ENCODE results near the gene P4HA2.
A peak's percentile ranks its signal among the peaks of the same experiment; 100 is the strongest.

Gene P4HA2

DNA sequence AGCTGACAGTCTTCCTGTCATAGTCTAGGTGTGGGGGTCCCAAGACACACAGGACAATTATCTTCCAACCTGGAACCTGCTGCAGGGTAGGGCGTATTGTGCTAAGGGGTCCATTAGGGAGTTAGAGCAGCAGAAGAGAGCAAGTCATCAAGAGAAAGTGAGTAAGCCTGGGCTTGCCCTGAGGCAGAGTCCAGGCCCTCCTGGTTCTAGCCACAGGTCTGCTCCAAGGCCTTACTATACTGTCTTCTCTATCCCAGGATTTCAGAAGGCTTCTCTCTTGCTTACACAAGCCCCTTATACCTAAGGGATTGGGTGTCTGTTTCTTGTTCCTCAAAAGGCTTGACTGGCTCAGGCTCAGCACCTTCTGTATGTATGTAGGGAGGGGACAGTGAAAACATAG, 7.7 kb downstream of the P4HA2 start:
- Histone ChIP-seq H3K4me1 (ENCODE audit: control insufficient read depth, insufficient read depth, low read length, unreplicated experiment) (peaks cover 25% of the 10 kb centered on the region), H3K36me3 (ENCODE audit: insufficient read depth, low read length) (no peaks in the 10 kb centered on the region; the same call in 1 of the 2 replicates), H2AFZ (ENCODE audit: low read length, unreplicated experiment) (no peak overlapping the region), H3K27ac (ENCODE audit: low read depth, low read length) (no peak overlapping the region), H3K4me3 (ENCODE audit: low read depth, low read length) (no peak overlapping the region), H3K27me3 (ENCODE audit: insufficient read depth, low read length) (no peaks in the 10 kb centered on the region), H3K79me2 (ENCODE audit: control insufficient read depth, insufficient read depth, low read length, unreplicated experiment) (peaks cover 63% of the 10 kb centered on the region)

DNA sequence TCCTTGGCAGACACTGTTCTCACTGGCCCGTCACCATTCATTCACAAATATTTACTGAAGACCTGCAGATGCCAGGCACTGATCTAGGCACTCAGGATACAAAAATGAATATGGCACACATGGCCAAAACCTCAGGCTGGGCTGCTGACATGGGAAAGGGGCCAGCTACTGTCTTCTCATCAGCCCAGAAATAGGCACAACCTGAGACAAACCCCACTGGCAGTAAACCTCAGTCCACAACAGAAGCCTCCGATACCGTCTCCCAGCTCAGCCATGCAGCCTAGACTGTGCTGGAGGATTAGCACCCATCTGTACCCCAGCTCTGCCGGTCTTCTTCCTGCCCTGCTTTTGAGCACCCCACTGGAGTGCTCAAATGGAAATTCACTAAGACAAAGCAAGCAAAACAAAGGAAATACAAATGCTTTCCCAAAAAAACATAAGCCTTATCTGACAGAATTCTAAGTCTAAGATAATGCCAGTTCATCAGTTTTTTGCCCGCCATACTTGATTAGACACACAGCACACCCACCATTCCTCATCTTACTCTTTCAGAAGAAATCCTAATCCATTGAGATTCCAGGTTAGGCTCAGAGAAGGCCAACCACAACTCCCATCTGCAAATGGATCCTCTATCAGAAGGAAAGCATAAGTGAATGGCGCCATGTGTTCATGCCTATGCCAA, 8.2 kb downstream of the P4HA2 start:
- Histone ChIP-seq H3K4me1 (ENCODE audit: control insufficient read depth, insufficient read depth, low read length, unreplicated experiment) (peaks cover 24% of the 10 kb centered on the region), H3K27me3 (ENCODE audit: insufficient read depth, low read length) (no peaks in the 10 kb centered on the region), H2AFZ (ENCODE audit: low read length, unreplicated experiment) (no peak overlapping the region), H3K36me3 (ENCODE audit: insufficient read depth, low read length) (peaks cover 2% of the 10 kb centered on the region; the same call in 1 of the 2 replicates), H3K27ac (ENCODE audit: low read depth, low read length) (no peak overlapping the region), H3K4me3 (ENCODE audit: low read depth, low read length) (no peak overlapping the region), H3K79me2 (ENCODE audit: control insufficient read depth, insufficient read depth, low read length, unreplicated experiment) (peaks cover 58% of the 10 kb centered on the region)

DNA sequence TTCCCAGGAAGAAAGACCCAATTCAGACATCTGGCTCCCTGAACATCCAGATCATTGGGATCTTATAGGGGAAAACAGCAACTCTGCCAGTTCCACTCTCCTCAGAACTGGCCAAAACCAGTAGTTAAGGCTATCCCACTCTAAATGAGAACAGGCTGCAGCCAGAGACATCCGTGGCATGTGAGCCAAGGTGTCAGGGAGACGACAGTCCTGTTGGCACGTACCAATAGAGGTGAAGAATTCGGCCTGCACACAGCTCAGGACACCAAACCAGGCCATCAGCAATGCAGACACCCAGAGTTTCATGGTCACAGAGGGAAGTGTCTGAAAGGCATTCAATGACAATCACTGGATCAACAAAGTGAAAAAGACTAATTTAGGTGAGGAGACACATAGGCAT, 9.3 kb downstream of the P4HA2 start:
- Histone ChIP-seq H3K36me3 (ENCODE audit: insufficient read depth, low read length) (peaks cover 11% of the 10 kb centered on the region; the same call in 1 of the 2 replicates), H3K27me3 (ENCODE audit: insufficient read depth, low read length) (no peaks in the 10 kb centered on the region), H2AFZ (ENCODE audit: low read length, unreplicated experiment) (no peak overlapping the region), H3K4me1 (ENCODE audit: control insufficient read depth, insufficient read depth, low read length, unreplicated experiment) (peaks cover 18% of the 10 kb centered on the region), H3K27ac (ENCODE audit: low read depth, low read length) (no peak overlapping the region), H3K79me2 (ENCODE audit: control insufficient read depth, insufficient read depth, low read length, unreplicated experiment) (peaks cover 47% of the 10 kb centered on the region), H3K4me3 (ENCODE audit: low read depth, low read length) (no peak overlapping the region)

DNA sequence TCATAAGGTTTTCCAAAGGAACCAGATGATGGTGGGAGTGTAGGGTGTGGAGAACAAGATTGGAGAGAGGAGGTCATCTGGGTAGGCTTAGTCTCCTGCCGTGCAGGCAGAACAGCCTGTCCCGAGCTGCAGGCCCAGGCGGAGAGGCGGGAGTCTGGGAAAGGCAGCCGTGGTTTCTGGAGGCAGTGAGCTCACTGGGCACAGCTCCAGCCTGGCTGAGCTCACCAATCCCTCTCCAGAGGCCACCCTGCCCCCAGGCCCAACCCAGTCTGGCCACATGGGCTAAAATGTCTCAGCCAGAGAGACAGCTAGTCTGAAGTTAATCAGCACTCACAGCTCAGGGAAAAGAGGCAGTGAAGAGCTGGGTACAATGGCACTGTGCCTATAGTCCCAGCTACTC, 12.3 kb downstream of the P4HA2 start:
- peaks cover 22% of the 10 kb centered on the region for H3K79me2 ChIP-seq (ENCODE audit: control insufficient read depth, insufficient read depth, low read length, unreplicated experiment)

DNA sequence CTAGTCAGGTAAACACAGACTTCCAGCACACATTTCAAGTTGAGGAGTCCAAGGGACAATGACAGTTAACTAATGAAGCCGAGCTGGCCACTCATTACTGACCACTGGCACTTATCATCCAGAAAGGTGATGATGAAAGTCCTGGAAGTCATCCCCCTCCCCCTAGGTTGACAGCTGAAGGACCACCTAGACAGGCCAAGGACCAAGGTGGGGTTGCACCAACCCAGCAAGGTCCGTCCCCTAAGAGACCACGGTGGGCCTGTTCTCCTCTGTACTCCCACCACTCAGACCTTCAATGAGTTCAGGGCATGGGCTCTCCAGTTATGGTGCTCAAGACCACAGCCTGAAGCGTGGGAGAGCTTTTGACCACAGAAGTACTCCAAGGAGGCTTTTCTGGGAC, 13.2 kb downstream of the P4HA2 start:
- no peak overlapping the region; the same call in 1 of the 2 replicates for H3K27ac ChIP-seq (ENCODE audit: low read depth, low read length)
- H2AFZ ChIP-seq (ENCODE audit: low read length, unreplicated experiment): no peak overlapping the region
- H3K36me3 ChIP-seq (ENCODE audit: insufficient read depth, low read length): peaks cover 19% of the 10 kb centered on the region; the same call in 1 of the 2 replicates
- H3K27me3 ChIP-seq (ENCODE audit: insufficient read depth, low read length): no peaks in the 10 kb centered on the region
- no peak overlapping the region for H3K4me3 ChIP-seq (ENCODE audit: low read depth, low read length)
- peaks cover 14% of the 10 kb centered on the region for H3K79me2 ChIP-seq (ENCODE audit: control insufficient read depth, insufficient read depth, low read length, unreplicated experiment)
- H3K4me1 ChIP-seq (ENCODE audit: control insufficient read depth, insufficient read depth, low read length, unreplicated experiment): peaks cover 8% of the 10 kb centered on the region

More for the DNA sequence above, 12.3 kb downstream of the P4HA2 start:
- no peak overlapping the region for H3K4me3 ChIP-seq (ENCODE audit: low read depth, low read length)
- H3K27me3 ChIP-seq (ENCODE audit: insufficient read depth, low read length): no peaks in the 10 kb centered on the region
- H3K27ac ChIP-seq (ENCODE audit: low read depth, low read length): peak overlapping the region; percentile 61
- H3K4me1 ChIP-seq (ENCODE audit: control insufficient read depth, insufficient read depth, low read length, unreplicated experiment): peaks cover 8% of the 10 kb centered on the region
- H2AFZ ChIP-seq (ENCODE audit: low read length, unreplicated experiment): peak overlapping the region; percentile 47
- H3K36me3 ChIP-seq (ENCODE audit: insufficient read depth, low read length): peaks cover 19% of the 10 kb centered on the region; the same call in 1 of the 2 replicates

DNA sequence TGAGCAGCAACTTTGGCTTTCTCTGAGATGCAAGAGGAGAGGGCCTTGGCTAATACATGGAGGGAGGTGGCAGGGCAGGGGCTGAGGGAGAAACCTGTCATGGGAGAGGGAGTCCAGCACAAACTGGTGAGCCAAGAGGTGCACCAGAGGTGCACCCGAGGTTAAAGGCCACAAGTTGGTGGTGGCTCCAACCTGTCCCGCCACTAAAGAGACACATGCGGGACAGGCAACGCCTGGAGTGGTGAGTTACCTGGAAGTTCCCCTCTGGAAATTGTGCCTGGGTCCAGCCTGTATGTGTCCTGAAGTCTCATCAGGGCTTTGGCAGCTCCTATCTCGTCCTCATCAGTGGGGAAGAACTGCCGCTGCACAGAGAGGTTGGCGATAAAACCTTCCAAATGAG, 14.0 kb downstream of the P4HA2 start:
- peaks cover 6% of the 10 kb centered on the region for H3K79me2 ChIP-seq (ENCODE audit: control insufficient read depth, insufficient read depth, low read length, unreplicated experiment)
- H3K4me3 ChIP-seq (ENCODE audit: low read depth, low read length): no peak overlapping the region
- no peak overlapping the region for H2AFZ ChIP-seq (ENCODE audit: low read length, unreplicated experiment)
- no peaks in the 10 kb centered on the region for H3K27me3 ChIP-seq (ENCODE audit: insufficient read depth, low read length)
- H3K4me1 ChIP-seq (ENCODE audit: control insufficient read depth, insufficient read depth, low read length, unreplicated experiment): peaks cover 8% of the 10 kb centered on the region
- peaks cover 25% of the 10 kb centered on the region; the same call in 1 of the 2 replicates for H3K36me3 ChIP-seq (ENCODE audit: insufficient read depth, low read length)
- H3K27ac ChIP-seq (ENCODE audit: low read depth, low read length): no peak overlapping the region

DNA sequence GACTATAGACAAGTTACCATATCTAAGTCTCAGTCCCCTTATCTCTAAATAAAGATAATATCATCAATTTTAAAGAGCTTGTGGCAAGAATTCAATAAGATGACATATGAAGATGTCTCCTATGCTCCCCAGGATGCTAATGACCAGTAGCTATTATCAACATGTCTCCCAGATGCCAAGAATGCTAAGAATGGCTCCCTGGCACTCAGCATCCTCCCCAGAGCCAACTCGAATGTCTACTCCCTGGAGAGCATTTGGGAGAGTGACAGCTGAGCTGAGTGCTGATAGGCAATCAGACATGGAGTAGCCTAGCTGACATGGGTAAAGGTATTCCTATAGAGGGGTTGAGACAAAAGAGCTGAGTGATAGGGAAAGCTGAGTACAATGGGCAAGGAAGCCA, 15.9 kb downstream of the P4HA2 start:
- Histone ChIP-seq H3K4me1 (ENCODE audit: control insufficient read depth, insufficient read depth, low read length, unreplicated experiment) (peaks cover 8% of the 10 kb centered on the region), H3K27ac (ENCODE audit: low read depth, low read length) (no peak overlapping the region), H3K36me3 (ENCODE audit: insufficient read depth, low read length) (peaks cover 25% of the 10 kb centered on the region; the same call in 1 of the 2 replicates)

DNA sequence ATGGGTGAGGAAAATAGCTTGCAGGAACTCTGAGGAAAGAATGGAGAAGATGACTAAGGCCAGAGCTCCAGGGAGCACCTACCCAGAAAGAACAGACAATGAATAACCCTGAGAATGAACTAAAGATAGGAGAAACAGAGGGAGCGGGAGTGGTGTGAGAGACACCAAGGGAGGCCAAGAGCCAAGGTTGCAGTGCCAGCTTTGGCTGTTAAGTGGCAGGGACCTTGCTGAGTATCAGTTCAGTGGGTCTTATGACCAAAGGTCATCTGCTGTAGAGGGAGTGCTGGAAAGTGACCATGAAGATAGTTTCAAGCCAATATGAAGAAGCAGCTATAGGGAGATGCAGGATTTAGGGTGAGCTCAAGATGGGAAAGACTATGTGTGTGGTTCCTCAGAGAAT, 16.7 kb downstream of the P4HA2 start:
- no peak overlapping the region for H3K27ac ChIP-seq (ENCODE audit: low read depth, low read length)

More for the DNA sequence above, 15.9 kb downstream of the P4HA2 start:
- Histone ChIP-seq H2AFZ (ENCODE audit: low read length, unreplicated experiment) (no peak overlapping the region), H3K4me3 (ENCODE audit: low read depth, low read length) (no peak overlapping the region), H3K27me3 (ENCODE audit: insufficient read depth, low read length) (no peaks in the 10 kb centered on the region), H3K79me2 (ENCODE audit: control insufficient read depth, insufficient read depth, low read length, unreplicated experiment) (no peaks in the 10 kb centered on the region)

DNA sequence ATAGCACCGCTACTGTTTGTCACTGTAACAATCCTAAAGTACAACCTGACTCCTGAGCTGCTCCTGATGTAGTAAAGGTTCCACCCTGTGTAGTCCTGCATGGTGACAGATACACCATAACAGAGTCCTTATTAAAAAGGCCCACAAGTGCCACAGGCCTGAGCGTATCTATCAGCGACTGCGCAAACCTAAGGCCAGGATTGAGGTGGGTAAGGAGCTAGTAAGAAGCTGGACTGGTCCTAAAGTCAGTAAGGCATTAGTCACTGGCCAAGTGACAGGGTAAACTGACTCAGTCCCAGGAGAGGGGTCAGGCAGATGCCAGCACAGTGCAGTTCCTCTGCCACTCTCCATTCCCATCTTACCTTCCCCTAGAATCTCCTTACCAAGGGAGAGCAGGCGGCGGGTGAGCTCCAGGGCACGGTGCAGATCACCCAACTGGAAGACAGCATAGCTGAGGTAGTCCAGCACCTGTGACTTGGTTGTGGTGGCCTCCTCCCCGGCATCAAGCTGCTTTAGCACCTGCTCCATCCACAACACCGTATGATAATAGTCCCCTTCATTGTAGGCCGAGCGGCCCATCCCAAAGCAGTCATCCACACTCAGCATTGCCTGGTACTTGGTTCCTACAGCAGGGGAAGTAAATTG, 17.6 kb downstream of the P4HA2 start:
- no peak overlapping the region for H3K4me3 ChIP-seq (ENCODE audit: low read depth, low read length)
- peaks cover 5% of the 10 kb centered on the region for H3K4me1 ChIP-seq (ENCODE audit: control insufficient read depth, insufficient read depth, low read length, unreplicated experiment)
- H3K27me3 ChIP-seq (ENCODE audit: insufficient read depth, low read length): no peaks in the 10 kb centered on the region
- H2AFZ ChIP-seq (ENCODE audit: low read length, unreplicated experiment): no peak overlapping the region
- H3K79me2 ChIP-seq (ENCODE audit: control insufficient read depth, insufficient read depth, low read length, unreplicated experiment): no peaks in the 10 kb centered on the region
- peaks cover 25% of the 10 kb centered on the region; the same call in 1 of the 2 replicates for H3K36me3 ChIP-seq (ENCODE audit: insufficient read depth, low read length)
- H3K27ac ChIP-seq (ENCODE audit: low read depth, low read length): no peak overlapping the region

More for the DNA sequence above, 16.7 kb downstream of the P4HA2 start:
- Histone ChIP-seq H3K4me3 (ENCODE audit: low read depth, low read length) (no peak overlapping the region), H3K4me1 (ENCODE audit: control insufficient read depth, insufficient read depth, low read length, unreplicated experiment) (peaks cover 8% of the 10 kb centered on the region), H3K36me3 (ENCODE audit: insufficient read depth, low read length) (peaks cover 25% of the 10 kb centered on the region; the same call in 1 of the 2 replicates), H3K27me3 (ENCODE audit: insufficient read depth, low read length) (no peaks in the 10 kb centered on the region), H2AFZ (ENCODE audit: low read length, unreplicated experiment) (no peak overlapping the region), H3K79me2 (ENCODE audit: control insufficient read depth, insufficient read depth, low read length, unreplicated experiment) (no peaks in the 10 kb centered on the region)

DNA sequence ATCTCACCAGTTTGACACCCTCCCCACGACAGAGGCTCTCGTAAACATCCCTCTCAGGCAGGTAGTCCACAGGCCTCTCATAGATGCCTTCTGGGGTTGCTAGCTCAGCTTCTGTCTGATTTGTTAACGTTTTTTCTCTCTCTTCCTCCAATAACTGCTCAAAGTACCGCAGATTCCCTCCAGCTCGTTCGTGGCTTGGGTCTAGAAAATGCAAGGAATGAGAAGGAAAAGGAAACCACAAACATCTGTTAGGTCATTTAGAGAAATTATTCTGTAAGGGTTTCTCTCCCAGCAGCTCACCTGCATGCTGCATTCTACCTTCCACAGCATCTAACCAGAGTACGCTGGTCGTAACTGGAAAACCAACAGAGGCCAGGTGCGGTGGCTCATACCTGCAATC, 18.5 kb downstream of the P4HA2 start:
- H3K36me3 ChIP-seq (ENCODE audit: insufficient read depth, low read length): peaks cover 20% of the 10 kb centered on the region; the same call in 1 of the 2 replicates
- H3K27ac ChIP-seq (ENCODE audit: low read depth, low read length): no peak overlapping the region
- no peak overlapping the region for H2AFZ ChIP-seq (ENCODE audit: low read length, unreplicated experiment)
- no peaks in the 10 kb centered on the region for H3K4me1 ChIP-seq (ENCODE audit: control insufficient read depth, insufficient read depth, low read length, unreplicated experiment)
- no peaks in the 10 kb centered on the region for H3K27me3 ChIP-seq (ENCODE audit: insufficient read depth, low read length)
- H3K79me2 ChIP-seq (ENCODE audit: control insufficient read depth, insufficient read depth, low read length, unreplicated experiment): no peaks in the 10 kb centered on the region
- H3K4me3 ChIP-seq (ENCODE audit: low read depth, low read length): no peak overlapping the region

DNA sequence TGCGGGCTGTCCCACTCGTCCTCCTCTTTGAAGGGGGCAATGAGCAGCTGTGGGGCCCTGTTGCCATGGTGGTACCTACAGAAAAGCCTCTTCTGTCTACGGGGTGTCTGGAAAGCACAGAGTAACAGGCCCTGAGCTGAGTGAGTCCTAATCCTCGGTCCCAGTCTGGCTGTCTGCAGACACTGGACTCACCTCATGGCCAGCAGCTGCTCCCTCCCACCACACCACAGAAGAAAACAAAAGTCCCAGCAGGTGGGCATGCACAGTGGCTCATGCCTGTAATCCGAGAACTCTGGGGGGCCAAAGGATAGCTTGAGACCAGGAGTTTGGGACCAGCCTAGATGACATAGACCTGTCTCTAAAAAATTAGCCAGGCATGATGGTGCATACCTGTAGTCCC, 19.9 kb downstream of the P4HA2 start:
- peaks cover 6% of the 10 kb centered on the region for H3K4me1 ChIP-seq (ENCODE audit: control insufficient read depth, insufficient read depth, low read length, unreplicated experiment)
- no peaks in the 10 kb centered on the region for H3K79me2 ChIP-seq (ENCODE audit: control insufficient read depth, insufficient read depth, low read length, unreplicated experiment)
- no peak overlapping the region for H2AFZ ChIP-seq (ENCODE audit: low read length, unreplicated experiment)
- H3K27ac ChIP-seq (ENCODE audit: low read depth, low read length): no peak overlapping the region
- peaks cover 17% of the 10 kb centered on the region; the same call in 1 of the 2 replicates for H3K36me3 ChIP-seq (ENCODE audit: insufficient read depth, low read length)
- H3K4me3 ChIP-seq (ENCODE audit: low read depth, low read length): no peak overlapping the region
- H3K27me3 ChIP-seq (ENCODE audit: insufficient read depth, low read length): no peaks in the 10 kb centered on the region

All from ACC112 (cell line).